AML-193 (cell line): ENCODE measurements around the gene GRK5.
"Not testable (repeated sequence)": the region's sequence is repeated elsewhere in the genome, so short reads cannot be mapped to it uniquely, and the experiment has no call there.

Source experiments
- DNase-seq, 2 experiments: peaks; one replicate each; lab custom pipeline; 2025; lab: John Stamatoyannopoulos, UW

The GRK5 gene

DNA sequence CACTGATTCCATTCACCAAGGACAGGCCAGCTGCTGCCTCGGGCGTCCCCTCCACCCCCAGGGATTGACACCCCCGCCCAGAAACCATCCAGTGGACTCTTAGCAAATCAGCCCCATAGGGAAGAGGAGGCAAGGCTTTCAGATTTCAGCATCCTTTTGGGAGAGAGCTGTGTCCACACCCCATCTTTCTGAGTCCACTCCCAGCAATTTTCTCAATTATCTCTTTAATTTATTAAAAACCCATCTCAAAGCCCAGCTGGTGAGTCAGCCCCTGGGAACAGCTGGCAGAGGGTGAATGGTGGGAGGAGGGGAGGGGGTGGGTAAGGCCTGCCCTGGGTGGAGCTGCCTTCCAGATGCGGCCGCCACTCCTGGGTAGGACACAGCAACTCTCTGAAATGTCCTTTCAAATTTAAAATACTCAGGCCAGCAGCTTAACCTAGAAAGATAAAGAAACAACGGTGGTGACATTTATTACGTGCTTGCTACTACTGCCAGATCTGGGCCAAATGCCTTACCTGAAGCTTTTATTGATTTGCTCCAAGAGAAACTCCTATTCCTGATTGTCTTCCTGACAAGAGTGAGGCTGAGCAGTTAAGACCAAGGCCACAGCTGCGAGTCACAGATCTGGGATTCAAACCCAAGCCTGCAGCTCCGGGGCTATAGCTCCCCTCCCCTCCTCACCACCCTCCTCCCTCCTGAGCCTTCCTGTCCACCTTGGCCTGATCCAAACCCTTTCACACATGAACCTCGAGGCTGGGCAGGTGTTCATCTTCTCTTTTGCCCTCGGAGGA is 214.7 kb downstream of the GRK5 start:
- no peak for DNase-seq

DNA sequence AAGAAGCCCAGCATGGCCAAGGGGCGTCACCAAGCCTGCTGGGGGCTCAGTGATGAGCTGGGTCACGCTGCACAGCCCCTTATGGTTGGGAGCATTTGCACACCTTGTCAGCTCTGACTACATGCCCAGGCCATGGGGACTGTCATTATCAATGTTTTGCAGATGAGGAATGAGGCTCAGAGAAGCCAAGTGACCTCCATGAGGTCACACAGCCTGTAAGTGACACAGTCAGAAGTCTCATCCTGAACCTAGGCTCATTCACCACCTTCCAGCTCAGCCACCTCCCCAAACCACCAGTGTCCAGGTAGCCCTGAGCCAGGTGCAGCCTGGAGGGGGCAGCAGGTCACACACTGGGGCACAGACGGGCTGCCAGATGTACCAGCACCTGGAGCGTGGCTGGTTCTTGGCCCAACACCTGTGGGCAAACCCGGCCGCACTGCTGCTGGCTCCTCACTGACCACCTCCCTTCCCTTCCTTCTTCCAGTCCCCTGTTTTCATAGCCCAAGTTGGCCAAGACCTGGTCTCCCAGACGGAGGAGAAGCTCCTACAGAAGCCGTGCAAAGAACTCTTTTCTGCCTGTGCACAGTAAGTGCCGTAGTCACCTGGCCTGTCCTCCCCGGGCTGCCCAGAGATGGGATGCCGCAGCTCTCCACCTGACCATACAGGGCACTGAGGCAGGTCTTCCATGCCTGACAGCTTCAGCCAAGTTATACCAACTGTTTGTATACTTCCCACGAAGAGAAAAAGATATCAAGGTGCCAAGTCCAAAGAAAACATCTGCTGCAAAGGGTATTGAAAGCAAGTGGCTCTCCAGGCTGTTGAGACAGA is 215.5 kb downstream of the GRK5 start:
- DNase-seq: no peak

DNA sequence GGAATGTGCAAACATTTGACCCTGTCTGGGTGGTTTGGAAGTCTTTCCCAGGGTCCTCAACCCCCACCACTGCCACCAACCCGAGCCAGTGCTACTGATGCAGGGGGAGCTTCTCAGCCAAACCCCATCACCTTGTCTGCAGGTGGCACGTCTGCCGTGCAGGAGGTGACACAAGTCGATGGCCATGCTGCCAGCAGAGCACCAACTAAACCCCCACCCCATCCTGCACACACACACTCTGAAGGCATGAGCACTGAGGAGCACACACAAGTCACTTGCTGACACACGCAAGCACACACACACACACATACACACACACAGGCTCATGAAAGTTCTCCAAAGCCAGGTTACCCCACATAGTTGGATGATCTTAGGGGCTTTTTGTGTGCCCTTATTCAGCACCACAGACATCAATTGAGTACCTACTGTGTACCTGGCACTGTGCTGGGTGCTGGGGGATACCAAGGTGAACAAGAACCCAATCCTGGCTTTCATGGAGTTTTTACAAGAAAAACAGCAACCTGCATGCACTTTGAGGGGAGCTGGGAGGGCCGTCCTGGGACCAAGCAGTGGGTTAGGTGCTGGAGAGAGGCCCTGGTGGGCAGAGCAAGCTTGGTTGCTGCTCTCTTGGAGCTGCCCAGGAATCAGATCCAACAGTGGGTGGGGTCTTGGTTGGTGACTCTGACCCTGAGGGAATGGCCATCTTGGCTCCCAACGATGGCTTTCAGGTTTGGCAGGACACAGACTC is 216.3 kb downstream of the GRK5 start:
- DNase-seq: no peak

DNA sequence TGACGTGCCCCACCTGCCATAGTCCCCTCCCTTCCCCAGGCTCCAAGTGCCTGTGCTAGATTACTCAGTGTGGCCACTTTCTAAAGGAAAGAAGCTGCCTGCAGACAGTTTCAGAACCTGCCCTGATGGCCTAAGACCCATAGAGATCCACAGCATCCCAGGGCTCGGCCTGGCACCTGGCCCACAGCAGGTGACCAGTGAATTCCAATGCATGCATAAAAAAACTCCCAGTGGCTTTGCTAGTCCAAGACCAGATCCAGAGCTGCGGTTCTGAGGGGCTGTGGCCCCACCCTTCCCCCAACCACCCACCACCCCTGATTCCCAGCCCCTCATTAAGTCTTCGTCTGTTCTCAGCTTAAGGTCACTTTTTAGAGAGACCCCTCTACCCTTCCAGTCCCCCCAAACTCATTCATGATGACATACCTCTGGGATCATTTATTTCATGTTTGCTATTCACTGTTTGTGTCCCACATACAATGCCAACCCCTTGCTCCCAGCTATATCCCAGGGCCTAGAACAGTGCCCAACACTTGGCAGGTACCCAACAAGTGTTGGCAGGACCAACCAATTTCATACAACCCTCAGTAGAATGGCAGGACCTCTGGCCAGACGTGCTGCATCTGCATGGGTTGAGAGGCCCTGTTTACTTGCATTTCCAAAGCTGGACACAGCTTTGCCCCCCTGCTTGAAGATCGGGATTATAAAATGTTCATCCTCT is 217.0 kb downstream of the GRK5 start:
- no peak for DNase-seq

- no peak for DNase-seq
Measured at GRCh38 chr10:119425102-119425880, 217.9 kb downstream of the GRK5 start.

GRCh38 chr10:119425881-119426170 is 218.5 kb downstream of the GRK5 start:
- no peak for DNase-seq

DNA sequence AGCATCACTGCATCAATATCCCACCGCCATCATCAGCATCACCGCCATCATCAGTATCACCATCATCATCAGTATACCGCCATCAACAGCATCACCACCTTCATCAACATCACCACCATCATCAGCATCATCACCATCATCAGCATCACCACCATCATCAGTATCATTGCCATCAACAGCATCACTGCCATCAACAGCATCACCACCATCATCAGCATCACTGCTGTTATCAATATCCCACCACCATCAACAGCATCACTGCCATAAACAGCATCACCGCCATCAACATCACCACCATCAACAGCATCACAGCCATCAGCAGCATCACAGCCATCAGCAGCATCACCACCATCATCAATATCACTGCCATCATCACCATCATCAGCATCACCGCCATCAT is 219.3 kb downstream of the GRK5 start:
- DNase-seq: no peak

- DNase-seq: no peak
Measured at GRCh38 chr10:119427263-119427864, 220.0 kb downstream of the GRK5 start.

GRCh38 chr10:119428789-119429188 is 221.4 kb downstream of the GRK5 start:
- DNase-seq: no peak

DNA sequence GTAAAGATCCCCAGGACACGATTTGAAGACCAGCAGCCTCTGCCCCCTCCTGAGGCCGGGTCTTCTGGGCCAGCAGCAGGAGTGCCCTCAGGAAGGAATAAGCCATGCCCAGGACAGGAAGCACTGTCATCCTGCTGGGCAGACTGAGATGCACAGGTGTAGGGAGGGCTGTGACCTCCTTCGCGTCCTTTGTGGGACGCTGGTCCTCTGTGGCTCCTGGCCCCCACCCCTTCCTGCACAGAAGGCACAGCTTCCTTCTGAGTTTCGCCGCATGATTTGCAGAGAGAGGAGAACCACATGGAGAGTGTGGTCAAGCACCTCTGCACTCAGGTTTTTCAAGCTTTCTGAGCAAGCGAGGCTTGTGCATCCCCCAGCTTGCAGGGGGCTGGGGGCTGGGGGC is 222.4 kb downstream of the GRK5 start:
- no peak for DNase-seq

GRCh38 chr10:119431034-119431772 is 223.8 kb downstream of the GRK5 start:
- DNase-seq: no peak

DNA sequence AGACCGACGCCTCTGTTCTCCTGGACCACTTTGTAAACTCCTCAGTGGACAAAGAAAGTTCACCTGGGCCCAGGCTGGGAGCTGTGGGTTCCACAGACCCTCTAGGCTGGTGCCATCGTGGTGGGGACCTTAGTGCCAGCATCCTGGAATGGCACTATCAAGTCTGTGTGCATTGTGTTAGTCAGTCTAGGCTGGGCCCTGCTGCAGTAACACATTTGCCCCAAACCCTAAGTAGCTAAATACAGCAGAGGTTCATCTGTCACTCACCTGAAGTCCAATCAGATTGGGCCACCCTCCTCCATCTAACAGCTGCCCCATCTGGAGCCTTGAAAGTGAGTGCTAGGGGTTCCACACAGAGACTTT is 224.4 kb downstream of the GRK5 start:
- DNase-seq: no peak

DNA sequence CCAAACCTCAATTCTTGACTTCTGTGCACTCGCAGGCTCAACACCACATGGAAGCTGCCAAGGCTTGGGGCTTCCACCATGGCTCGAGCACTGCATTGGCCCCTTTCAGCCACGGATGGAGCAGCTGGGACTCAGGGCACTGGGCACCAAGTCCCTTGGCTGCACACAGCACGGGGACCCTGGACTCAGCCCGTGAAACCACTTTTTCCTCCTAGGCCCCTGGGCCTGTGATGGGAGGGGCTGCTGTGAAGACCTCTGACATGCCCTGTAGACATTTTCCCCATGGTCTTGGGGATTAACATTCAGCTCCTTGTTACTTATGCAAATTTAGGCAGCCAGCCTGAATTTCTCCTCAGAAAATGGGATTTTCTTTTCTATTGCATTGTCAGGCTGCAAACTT is 227.6 kb downstream of the GRK5 start:
- not testable (repeated sequence) for DNase-seq

DNA sequence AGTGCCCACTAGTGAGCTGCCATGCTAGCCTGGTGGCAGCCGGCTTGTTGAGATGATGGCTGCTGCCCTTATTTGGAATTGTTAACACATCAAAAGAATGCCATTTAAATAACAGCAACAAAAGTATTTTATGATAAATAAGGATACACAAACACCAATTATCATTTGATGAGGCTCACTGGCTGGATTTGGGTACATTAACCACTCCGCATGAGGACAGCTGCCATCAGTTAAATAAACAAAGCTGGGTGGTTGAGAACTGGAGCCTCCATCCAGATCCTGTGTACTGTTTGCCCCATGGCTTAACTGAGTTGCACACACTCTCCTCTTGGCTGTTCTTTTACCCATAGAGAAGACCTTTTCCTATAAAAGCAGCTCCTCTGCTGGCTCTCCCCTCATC is 231.3 kb downstream of the GRK5 start:
- no peak for DNase-seq

GRCh38 chr10:119439922-119440321 is 232.6 kb downstream of the GRK5 start:
- no peak for DNase-seq

- no peak for DNase-seq
Measured at GRCh38 chr10:119441151-119441821, 233.9 kb downstream of the GRK5 start.

DNA sequence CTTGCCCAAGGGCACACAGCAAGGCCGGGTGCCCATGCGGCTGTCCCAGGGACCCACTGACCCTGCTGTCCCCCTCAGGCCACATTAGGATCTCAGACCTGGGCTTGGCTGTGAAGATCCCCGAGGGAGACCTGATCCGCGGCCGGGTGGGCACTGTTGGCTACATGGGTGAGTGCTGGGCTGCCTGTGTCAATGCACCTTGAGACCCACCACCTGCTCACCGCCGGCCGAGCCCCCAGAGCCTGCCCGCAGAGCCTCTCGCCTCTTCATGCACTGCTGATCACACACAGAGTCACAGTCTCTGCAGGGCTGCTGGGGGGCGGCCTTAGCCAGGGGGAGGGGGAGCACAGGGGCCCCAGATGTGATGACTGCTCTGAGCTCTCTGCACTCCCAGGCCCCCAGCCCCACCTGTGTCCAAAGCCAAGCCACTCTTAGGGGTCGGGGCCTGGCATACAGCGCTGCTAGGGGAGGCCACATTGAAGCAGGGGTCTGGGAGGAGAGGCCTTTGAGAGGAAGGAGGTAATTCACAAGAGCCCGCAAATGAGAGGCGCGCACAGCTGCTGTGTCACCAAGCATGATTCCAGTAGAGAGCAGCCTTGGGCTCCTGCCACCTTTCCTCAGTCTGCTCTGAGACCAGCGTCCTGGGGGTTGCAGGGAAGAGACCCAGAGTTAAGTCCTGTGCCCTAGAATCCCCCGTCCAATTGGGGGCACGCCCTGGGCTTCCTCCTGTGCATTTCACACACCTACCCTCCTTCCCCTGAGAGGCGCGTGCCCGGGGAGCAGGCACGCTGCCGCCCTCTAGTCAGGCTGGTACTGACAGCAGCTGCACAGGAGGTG is 234.8 kb downstream of the GRK5 start:
- DNase-seq: no peak

- no peak for DNase-seq
Measured at GRCh38 chr10:119442758-119443060, 235.3 kb downstream of the GRK5 start.

DNA sequence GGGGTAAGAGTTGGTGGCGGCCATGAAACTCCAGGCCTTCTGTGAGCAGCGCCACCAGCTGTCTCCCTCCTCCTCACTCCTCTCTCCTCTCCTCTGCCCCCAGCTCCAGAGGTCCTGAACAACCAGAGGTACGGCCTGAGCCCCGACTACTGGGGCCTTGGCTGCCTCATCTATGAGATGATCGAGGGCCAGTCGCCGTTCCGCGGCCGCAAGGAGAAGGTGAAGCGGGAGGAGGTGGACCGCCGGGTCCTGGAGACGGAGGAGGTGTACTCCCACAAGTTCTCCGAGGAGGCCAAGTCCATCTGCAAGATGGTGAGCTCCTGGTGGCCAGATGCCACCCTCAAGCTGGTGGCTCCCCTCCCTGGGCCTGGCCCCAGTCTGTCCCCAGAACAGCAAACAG is 236.1 kb downstream of the GRK5 start:
- DNase-seq: no peak
